ENCODE results near the gene CMPK1. TPM values are rescaled to one million over a fixed set of nuclear protein-coding genes. Genes with fewer than 3 reads are reported as not detected.

Gene CMPK1
- total RNA-seq, 1 experiment from 2014 or later = 106 TPM

GRCh38 chr1:47389731-47390130 is 56.1 kb downstream of the CMPK1 start:
- DNase-seq (ENCODE audit: unreplicated experiment) = no peak
- no peaks in the 10 kb centered on the region for H3K9me3 Mint-ChIP-seq (ENCODE audit: unreplicated experiment)
- ChIA-PET CTCF (interaction anchor here (0.6 to 11.1 kb wide), 27 partner anchors 9 to 416 kb away, joined by 3 to 178 read pairs (median 6); partner anchors contain the start of genes FOXD2 and PDZK1IP1), POLR2A (interaction anchor here (1.1 to 4.3 kb wide), 3 partner anchors 19 to 337 kb away, joined by 4 to 21 read pairs (median 5); no protein-coding TSS in a partner anchor)
- no peaks in the 10 kb centered on the region for H3K27me3 Mint-ChIP-seq (ENCODE audit: insufficient read depth, unreplicated experiment)
- H3K36me3 Mint-ChIP-seq (ENCODE audit: insufficient read depth, unreplicated experiment) = no peaks in the 10 kb centered on the region
- intact Hi-C loops (cut with micrococcal nuclease) = loop anchor here (1.0 to 5.0 kb wide), 3 partner anchors 321 to 848 kb away; no protein-coding TSS in a partner anchor
- no TSS peak for BruUV-seq (replicated peaks)
- no peak overlapping the region for H3K4me3 Mint-ChIP-seq (ENCODE audit: unreplicated experiment)
- H3K27ac Mint-ChIP-seq (ENCODE audit: low read depth, unreplicated experiment) = no peak overlapping the region
- no peaks in the 10 kb centered on the region for H3K4me1 Mint-ChIP-seq (ENCODE audit: insufficient read depth, unreplicated experiment)
- no peak for TF ChIP-seq CTCF (IDR thresholded peaks at IDR 0.05; ENCODE audit: unreplicated experiment)

GRCh38 chr1:47390843-47391242 is 57.3 kb downstream of the CMPK1 start:
- no peaks in the 10 kb centered on the region for H3K36me3 Mint-ChIP-seq (ENCODE audit: insufficient read depth, unreplicated experiment)
- H3K27ac Mint-ChIP-seq (ENCODE audit: low read depth, unreplicated experiment) = no peak overlapping the region
- ChIA-PET CTCF (interaction anchor here (0.6 to 11.1 kb wide), 10 partner anchors 10 to 492 kb away, joined by 3 to 178 read pairs (median 36); partner anchors contain the start of gene FOXD2), POLR2A (interaction anchor here (1.1 to 4.3 kb wide), 3 partner anchors 18 to 335 kb away, joined by 4 to 21 read pairs (median 5); no protein-coding TSS in a partner anchor)
- no peaks in the 10 kb centered on the region for H3K4me1 Mint-ChIP-seq (ENCODE audit: insufficient read depth, unreplicated experiment)
- intact Hi-C loops (cut with micrococcal nuclease) = loop anchor here (5.0 kb wide), 1 partner anchor 846 kb away; no protein-coding TSS in a partner anchor
- H3K27me3 Mint-ChIP-seq (ENCODE audit: insufficient read depth, unreplicated experiment) = no peaks in the 10 kb centered on the region
- no peak overlapping the region for H3K4me3 Mint-ChIP-seq (ENCODE audit: unreplicated experiment)
- DNase-seq (ENCODE audit: unreplicated experiment) = no peak
- no peak for TF ChIP-seq CTCF (IDR thresholded peaks at IDR 0.05; ENCODE audit: unreplicated experiment)
- no peaks in the 10 kb centered on the region for H3K9me3 Mint-ChIP-seq (ENCODE audit: unreplicated experiment)
- no TSS peak for BruUV-seq (replicated peaks)

GRCh38 chr1:47393141-47393540 is 59.6 kb downstream of the CMPK1 start:
- no peak for DNase-seq (ENCODE audit: unreplicated experiment)
- H3K27me3 Mint-ChIP-seq (ENCODE audit: insufficient read depth, unreplicated experiment) = no peaks in the 10 kb centered on the region
- ChIA-PET CTCF (interaction anchor here (0.6 to 11.1 kb wide), 7 partner anchors 30 to 333 kb away, joined by 3 to 178 read pairs (median 4); partner anchors contain the start of genes CMPK1 and FOXD2), POLR2A (no interaction called here)
- H3K9me3 Mint-ChIP-seq (ENCODE audit: unreplicated experiment) = no peaks in the 10 kb centered on the region
- BruUV-seq (replicated peaks) = no TSS peak
- H3K4me1 Mint-ChIP-seq (ENCODE audit: insufficient read depth, unreplicated experiment) = no peaks in the 10 kb centered on the region
- no peak overlapping the region for H3K27ac Mint-ChIP-seq (ENCODE audit: low read depth, unreplicated experiment)
- H3K36me3 Mint-ChIP-seq (ENCODE audit: insufficient read depth, unreplicated experiment) = no peaks in the 10 kb centered on the region
- no peak overlapping the region for H3K4me3 Mint-ChIP-seq (ENCODE audit: unreplicated experiment)
- intact Hi-C loops (cut with micrococcal nuclease) = loop anchor here (5.0 kb wide), 1 partner anchor 844 kb away; no protein-coding TSS in a partner anchor
- TF ChIP-seq CTCF (IDR thresholded peaks at IDR 0.05; ENCODE audit: unreplicated experiment) = no peak

GRCh38 chr1:47395433-47395832 is 61.8 kb downstream of the CMPK1 start:
- Mint-ChIP-seq H3K4me1 (ENCODE audit: insufficient read depth, unreplicated experiment) (no peaks in the 10 kb centered on the region), H3K9me3 (ENCODE audit: unreplicated experiment) (no peaks in the 10 kb centered on the region), H3K36me3 (ENCODE audit: insufficient read depth, unreplicated experiment) (no peaks in the 10 kb centered on the region), H3K27ac (ENCODE audit: low read depth, unreplicated experiment) (no peak overlapping the region), H3K27me3 (ENCODE audit: insufficient read depth, unreplicated experiment) (no peaks in the 10 kb centered on the region), H3K4me3 (ENCODE audit: unreplicated experiment) (no peak overlapping the region)
- CTCF ChIA-PET = interaction anchor here (0.6 to 1.6 kb wide), 3 partner anchors 37 to 40 kb away, joined by 3 to 5 read pairs (median 5); no protein-coding TSS in a partner anchor
- TF ChIP-seq CTCF (IDR thresholded peaks at IDR 0.05; ENCODE audit: unreplicated experiment) = no peak
- no peak for DNase-seq (ENCODE audit: unreplicated experiment)
- POLR2A ChIA-PET = interaction anchor here (0.8 to 1.0 kb wide), 3 partner anchors 8 to 330 kb away, joined by 3 to 8 read pairs (median 4); no protein-coding TSS in a partner anchor
- BruUV-seq (replicated peaks) = no TSS peak
- intact Hi-C loops (cut with micrococcal nuclease) = no loop called here
